ENCODE data around the gene TAF8.

TAF8 gene

DNA sequence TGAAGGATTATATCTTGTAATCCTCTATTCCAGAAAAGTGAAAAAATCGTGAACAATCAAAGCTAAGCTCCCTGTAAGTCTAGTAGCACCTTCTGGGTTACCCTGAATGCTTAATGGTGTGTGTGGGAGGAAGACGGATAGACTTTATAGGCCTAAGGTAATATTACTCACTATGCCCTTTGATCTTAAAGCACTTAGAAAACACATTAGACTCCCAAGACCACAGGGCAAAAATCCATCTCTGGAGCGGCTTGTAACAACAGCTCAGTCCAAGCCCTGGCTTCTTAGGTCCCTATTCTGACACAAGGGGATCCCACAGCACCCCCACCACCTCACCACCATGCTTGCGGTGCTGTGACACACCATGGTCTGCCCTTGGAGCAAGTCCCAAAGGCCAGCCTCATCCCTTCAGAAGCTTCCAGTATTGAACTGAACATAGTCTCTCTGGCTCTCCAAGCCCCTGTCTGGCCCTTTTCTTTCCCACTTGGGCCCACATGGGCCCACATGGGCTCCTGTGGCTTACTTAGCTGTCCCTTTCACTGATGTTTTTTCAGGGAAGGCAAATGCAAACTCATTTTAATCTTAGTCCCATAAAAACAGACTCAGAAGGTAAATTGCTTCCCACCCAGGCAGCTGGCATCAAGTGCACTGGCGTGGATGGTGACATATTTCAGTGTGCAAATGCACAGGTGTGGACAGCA is 63.8 kb downstream of the TAF8 start:
- intact Hi-C loops (cut with DNase I) = no loop called here
- DNase-seq = no peak

DNA sequence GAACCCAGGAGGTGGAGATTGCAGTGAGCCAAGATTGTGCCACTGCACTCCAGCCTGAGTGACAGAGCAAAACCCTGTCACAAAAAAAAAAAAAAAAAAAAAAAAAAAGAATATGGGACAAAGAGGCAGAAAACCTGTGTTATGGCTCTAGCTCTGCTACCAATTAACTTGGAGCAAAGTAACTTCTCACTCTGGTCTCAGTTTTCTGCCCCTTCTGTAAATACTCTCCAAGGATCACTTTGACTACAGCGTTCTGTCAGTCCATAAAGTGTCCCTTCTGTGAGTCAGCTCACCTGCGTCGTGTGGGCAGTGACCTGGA is 67.5 kb downstream of the TAF8 start:
- intact Hi-C loops (cut with DNase I) = no loop called here
- DNase-seq = no peak

DNA sequence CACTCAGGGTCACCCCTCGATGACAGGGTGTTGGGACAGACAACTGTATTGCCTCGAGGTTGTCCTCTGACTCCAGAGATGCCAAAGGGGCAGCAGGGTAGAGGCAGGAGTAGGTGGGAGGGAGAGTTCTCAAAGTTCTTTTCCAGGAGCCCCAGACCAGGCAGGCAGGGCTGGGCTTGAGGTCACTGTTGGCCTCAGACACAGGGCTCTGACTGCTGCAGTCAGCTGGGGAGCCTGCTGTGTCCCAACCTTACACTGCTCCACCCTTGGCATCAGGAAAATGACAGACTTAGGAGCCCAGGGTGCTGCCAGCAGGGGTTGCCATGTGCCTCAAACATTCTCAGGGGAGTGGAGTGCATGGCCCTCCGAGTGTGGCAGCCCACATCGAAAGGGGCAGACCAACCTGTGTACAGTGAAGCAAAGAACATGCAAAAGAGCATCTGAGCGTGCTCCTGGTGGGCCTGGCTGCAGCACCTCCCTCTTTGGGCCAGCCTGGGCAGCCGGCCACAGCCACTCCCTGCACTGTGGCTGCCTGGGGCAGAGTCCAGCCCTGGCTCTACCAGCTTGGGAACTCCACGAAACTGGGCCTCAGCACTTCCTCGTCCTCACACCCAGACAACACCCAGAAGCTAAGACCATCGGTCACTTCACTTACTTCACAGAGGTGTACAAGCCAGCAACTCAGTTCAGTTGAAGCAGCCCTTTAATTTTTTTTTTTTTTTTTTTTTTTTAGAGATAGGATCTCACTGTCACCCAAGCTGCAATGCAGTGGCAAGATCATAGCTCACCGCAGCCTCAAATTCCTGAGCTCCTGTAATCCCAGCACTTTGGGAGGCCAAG is 68.1 kb downstream of the TAF8 start:
- peak in 1 of 10 donors; percentile 13 for DNase-seq

DNA sequence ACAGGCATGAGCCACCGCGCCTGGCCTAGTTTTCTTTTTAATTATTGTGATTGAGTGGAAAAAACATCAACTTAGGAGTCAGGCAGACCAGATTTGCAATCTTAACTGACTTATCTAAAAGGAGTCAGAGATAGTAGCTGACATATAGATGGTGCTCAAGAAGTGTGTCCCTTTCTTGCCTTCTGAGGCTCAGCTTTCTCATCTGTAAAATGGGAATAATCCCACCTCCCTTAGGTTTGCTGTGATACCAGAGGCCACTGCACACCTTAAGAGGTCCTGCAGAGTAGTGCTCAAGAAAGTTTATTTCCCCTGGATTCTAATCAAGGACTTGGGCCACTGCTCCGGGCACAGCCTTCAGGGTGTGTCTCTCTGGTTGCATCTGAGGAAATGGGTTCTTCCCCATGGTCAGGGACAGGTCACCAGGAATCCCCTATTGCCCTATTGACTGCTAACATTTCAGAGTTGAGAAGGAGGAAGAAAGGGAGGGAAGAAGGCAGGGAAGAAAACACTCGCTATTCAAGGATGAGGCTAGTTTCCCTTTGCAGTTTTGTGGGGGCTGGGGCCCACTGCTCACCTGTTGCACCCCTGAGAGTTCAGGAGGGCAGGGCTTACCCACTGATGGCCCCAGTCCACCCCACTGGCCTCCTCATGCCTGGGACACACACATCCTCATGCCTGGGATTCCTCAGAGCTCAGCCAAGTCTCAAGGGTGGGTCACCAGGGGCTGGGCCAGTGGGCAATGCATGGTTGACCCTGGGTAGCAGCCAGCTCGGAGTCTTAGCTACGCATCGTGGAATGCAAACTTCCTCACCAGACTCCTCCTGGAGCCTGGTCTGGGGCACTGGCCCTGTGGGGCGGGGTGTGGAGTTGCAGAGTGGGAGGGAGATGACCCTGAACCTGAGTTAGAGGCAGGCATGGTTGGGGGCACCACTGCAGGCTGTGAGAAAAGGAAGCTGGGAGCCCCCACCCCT is 70.9 kb downstream of the TAF8 start:
- intact Hi-C loops (cut with DNase I) = no loop called here
- no peak for DNase-seq

More for the DNA sequence above, 68.1 kb downstream of the TAF8 start:
- intact Hi-C loops (cut with DNase I) = no loop called here

DNA sequence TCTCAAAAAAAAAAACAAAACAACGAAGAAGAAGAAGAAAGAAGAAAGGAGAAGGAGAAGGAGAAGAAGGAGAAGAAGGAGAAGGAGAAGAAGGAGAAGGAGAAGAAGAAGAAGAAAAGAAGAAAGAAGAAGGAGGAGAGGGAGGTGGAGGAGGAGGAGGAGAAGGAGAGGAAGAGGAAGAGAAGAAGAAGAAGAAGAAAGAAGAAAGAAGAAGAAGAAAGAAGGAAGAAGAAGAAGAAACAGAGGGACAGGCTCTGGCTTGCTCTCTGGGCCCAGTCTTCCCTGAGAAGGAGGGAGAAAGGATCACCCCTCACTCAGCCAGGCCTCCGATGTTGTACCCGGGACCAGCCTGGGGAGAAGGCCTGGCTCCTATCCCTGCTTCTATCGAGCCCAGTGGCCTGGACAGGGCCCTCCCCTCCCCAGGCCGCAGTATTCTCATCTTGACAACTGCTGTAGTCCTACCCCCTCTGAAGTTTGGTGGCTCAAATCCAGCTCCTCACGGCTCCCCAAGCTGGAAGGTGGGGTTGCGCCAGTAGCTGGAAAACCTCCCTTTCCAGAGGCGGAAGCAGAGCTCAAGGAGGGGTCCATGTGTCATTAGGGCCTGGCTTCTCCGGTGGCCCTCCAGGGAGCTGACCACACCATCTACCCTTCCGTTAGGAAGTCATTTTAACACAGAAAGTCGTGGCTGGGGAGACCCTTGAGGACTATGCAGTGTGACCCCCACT is 73.2 kb downstream of the TAF8 start:
- DNase-seq = no peak
- intact Hi-C loops (cut with DNase I) = no loop called here

DNA sequence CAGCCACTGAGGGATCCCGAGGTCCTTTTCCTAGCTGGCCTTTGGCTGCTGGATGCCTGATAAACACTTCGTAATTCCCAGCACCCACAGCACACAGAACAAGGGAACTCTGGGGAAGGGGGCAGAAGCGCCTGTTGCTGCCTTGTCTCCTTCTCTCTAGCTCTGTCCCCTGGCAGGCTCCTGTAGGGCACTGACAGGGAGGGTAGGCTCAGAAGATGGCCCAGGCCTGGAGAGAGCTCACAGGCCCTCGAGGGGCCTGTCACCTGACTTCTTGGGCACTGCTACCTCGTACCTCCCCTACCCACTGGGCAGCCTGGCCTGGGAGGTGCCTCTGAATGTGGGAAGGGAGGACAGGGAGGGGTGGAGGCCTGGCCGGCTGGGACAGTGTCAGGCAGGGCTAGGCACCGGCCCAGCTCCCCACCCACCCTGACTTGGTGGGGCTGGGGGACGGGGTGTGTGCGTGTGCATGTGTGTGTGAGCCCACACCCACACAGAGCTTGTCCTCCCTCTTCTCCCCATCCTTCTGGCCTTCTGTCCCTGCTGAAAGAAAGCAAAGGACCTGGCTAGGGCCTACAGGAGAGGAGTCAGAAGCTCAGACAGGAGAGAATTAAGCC is 74.0 kb downstream of the TAF8 start:
- intact Hi-C loops (cut with DNase I) = no loop called here
- no peak for DNase-seq

DNA sequence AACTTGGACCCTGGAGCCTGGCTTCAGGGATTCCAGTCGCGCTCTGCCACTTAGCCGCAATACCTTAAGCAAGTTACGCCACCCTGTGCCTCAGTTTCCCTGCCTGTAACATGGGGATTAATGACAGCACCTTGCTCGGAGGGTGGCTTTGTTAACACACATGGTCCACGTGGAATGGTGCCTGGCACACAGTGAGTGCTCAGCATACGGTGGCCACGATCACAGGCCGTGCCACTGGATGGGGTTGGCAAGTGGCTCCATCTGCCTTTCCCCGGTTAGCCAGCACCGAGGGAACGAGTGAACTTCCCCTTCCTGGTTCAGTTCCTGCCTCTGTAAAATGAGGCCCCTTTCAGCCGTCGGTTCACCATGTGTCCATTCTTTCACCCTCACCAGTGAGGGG is 74.9 kb downstream of the TAF8 start:
- intact Hi-C loops (cut with DNase I) = no loop called here
- DNase-seq = peak in 1 of 10 donors; percentile 47

DNA sequence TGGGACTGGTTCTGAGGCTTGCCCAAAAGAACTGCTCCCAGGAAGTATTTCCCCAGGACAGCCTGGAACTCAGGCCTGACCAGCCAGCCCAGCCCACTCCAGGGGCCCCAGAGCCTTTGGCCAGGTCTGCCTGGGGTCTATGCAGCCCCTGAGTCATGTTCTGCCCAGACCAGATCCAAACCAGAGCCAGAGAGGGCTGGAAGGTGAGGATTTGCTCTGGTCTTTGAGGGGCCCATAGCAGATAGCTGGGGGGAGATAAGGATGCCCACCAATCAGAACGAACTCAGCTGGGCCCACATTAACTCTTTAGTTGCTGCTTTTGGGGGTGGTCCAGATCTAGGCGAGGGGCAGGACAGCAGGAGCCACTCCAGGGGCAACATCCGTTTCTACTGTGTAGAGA is 75.3 kb downstream of the TAF8 start:
- intact Hi-C loops (cut with DNase I) = no loop called here
- no peak for DNase-seq

DNA sequence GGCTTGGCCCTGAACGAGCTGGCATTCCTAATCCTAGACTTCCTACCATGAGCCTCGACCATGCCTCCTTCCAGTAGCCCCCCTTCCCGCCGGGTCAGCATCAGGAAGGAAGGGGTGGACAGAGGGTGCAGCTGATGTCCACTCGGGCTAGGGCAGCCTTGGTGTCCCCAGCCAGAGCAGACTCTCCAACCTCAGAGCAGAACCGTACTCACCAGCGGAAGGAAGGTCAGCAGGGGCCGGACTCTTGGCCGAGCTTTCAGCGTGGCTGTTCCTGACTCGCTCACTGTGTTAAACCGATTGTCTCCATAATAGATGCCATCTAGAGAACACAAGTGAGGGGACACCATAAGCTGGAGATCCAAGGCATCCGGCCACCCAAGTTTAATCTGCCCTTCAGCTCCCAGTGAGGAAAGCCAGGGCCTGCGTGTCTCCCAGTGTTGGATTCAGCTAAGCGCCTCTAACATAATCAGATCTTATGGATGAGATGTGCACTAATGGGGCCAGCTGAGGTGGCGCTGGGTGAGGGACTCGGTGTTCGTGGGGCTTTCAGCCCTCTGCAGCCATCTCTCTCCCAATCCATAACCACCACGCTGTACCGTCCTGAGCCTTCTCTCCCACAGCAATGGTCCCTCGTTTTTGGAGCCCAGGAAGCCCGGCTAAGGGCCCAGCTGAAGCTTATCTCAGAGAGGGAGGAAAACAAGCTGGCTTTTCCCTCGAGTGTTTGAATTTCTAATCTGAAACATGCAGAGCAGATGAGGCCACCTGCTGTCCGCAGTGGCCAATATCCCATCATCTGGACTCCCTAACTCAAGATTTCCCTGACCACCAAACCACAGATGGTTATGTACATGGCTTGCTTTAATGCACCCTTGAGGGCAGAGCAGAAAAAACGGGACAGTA is 78.4 kb downstream of the TAF8 start:
- DNase-seq = peak in 2 of 10 donors; percentile 37 to 61
- intact Hi-C loops (cut with DNase I) = no loop called here

DNA sequence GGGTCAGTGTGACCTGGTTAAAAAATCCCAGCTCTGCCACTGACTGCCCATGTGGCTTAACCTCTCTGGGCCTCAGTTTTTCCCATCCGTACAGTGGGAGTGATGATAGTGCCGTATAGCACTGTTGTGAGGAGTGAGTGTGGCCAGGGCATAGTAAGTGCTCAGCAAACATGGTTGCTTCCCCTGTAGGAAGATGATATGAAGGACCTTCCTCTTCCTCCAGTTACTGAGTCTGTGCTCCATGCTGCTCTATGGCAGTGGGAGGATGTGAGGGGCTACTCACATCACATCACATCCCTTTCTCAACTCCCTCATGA is 79.0 kb downstream of the TAF8 start:
- peak in 1 of 10 donors; percentile 17 for DNase-seq
- intact Hi-C loops (cut with DNase I) = no loop called here

DNA sequence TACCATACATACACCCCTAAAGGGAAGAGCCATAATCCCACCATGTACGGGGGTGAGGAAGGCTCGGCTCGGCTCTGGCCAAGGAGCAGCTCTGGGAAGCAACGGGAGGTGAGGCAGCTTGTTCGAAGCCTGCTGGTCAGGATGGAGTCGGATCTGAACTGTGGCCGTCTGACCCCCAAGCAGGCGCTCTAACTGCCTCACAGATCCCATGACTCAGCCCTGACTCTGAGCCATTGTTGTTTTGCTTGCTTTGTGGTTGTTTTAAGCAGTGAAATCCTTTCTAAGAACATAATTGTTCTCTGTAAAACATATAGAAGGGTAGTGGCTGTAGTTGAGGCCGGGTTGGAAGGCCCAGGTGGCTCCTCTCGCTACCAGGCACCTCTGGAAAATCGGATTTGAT is 81.2 kb downstream of the TAF8 start:
- intact Hi-C loops (cut with DNase I) = no loop called here
- DNase-seq = peak in 2 of 10 donors; percentile 22 to 23

DNA sequence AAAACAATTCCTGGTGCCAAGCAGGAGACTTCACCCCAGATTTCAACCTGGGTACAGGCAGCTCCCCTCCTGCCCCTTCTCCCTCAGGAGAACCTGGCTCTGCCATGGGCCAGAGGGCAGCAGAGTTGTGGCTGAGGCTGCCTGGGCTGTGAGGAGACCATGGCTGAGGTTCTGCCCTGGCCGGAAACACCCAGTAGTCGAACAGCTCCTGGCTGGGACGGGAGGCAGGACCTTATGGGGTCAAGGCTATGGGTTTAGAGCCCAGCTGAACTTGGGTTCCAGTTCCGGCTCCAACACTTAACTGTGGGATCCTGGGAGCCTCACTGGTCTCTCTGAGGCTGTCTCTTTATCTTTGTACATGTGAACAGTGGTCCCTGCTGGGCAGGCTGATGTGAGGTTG is 83.6 kb downstream of the TAF8 start:
- peak in 2 of 10 donors; percentile 51 to 52 for DNase-seq
- intact Hi-C loops (cut with DNase I) = no loop called here

DNA sequence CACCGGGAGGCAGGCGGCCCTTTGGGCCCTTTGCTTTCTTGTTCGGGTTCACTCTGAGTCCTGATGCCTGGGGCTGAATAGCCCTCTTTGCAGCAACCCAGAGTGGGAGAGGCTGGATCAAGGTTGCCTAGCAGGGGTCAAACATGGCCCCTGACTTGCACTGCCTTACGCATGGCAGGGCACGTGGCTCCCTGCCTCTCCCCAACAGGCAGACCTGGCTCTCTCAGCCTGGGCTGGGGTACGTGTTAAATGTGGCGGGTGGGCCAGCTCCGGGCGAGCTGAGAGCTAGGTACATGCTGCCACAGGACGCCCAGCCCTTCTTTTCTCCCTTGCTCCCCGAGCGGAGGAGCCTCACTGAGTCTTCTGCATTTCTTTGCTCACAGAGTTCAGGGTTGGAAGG is 84.8 kb downstream of the TAF8 start:
- intact Hi-C loops (cut with DNase I) = no loop called here

DNA sequence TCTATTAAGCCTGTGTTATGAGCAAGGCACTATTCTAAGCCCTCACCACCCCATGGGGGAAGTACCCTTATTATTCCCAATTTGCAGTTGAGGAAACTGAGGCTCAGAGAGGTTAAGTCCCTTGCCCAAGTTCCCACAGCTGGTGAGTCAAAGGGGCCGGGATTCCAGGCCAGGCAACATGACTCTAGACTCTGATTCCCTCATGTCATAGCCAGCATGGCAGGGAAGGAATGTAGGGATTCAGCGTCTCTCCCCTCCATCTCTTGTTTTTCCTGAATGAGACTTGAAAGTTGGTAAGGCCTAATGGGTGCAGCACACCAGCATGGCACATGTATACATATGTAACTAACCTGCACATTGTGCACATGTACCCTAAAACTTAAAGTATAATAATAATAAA is 85.4 kb downstream of the TAF8 start:
- intact Hi-C loops (cut with DNase I) = no loop called here
- peak in 1 of 10 donors; percentile 38 for DNase-seq

More for the DNA sequence above, 84.8 kb downstream of the TAF8 start:
- DNase-seq = peak in 2 of 10 donors; percentile 59 to 84

DNA sequence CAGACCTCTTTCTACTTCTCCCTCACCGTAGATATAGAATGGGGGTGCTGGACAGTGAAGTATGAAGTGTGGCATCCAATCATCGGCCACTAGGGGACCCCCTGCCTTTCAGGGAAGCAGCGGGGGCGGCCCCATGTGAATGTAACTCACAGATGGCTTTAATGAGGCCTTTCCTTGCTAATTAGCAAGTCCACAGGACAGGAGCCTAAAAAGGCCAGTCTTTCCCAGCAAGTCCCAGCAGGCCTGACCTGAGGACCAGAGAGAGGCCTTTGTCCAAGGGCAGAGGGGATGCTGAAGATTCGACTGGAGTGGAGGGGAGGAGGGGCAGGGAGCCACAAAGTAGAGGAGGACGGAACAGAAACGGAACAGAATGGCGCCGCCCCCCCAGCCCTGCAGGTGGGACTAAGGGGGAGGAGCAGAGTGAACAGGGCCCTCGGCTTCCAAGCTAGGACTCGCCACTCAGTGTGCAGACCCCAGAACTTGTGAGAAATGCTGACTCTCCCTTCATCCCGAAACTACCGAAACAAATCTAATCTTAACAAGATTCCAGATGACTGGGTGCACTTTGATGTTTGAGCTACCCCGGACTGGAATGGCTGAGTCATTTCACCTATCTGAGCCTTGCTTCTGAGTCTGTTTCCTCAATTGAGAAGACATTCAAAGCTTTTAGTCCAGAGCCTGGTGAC is 86.3 kb downstream of the TAF8 start:
- intact Hi-C loops (cut with DNase I) = no loop called here
- peak in 3 of 10 donors; percentile 9 to 44 (median 28) for DNase-seq

Data from posterior cingulate gyrus (tissue), 11 donors.